Anterior cingulate cortex (tissue), 58 donors: ENCODE data around the gene KCNQ1.
"Not testable (repeated sequence)": the region's sequence is repeated elsewhere in the genome, so short reads cannot be mapped to it uniquely, and the experiment has no call there.

Source experiments
- DNase-seq, 58 donors: peaks; one replicate each; lab custom pipeline; 2025; lab: John Stamatoyannopoulos, UW

KCNQ1 gene

GRCh38 chr11:2489083-2489482 is 44.3 kb downstream of the KCNQ1 start:
- DNase-seq, result no peak

GRCh38 chr11:2497951-2498350 is 53.1 kb downstream of the KCNQ1 start:
- not testable (repeated sequence) for DNase-seq

- no peak for DNase-seq
Observed at GRCh38 chr11:2498750-2499149, 53.9 kb downstream of the KCNQ1 start.

GRCh38 chr11:2507212-2507901 is 62.5 kb downstream of the KCNQ1 start:
- DNase-seq, result no peak

- no peak for DNase-seq
Observed at GRCh38 chr11:2507945-2508749, 63.3 kb downstream of the KCNQ1 start.

GRCh38 chr11:2508793-2509192 is 64.0 kb downstream of the KCNQ1 start:
- DNase-seq, result no peak

- no peak for DNase-seq
Observed at GRCh38 chr11:2509481-2510001, 64.7 kb downstream of the KCNQ1 start.

- DNase-seq, result no peak
Observed at GRCh38 chr11:2510626-2511402, 66.0 kb downstream of the KCNQ1 start.

GRCh38 chr11:2511421-2512369 is 66.9 kb downstream of the KCNQ1 start:
- DNase-seq, result peak in 1 of 58 donors; percentile 43

GRCh38 chr11:2512431-2513407 is 67.9 kb downstream of the KCNQ1 start:
- DNase-seq, result no peak

GRCh38 chr11:2513441-2513840 is 68.6 kb downstream of the KCNQ1 start:
- DNase-seq, result no peak

- no peak for DNase-seq
Observed at GRCh38 chr11:2515401-2516275, 70.8 kb downstream of the KCNQ1 start.

GRCh38 chr11:2516276-2517015 is 71.6 kb downstream of the KCNQ1 start:
- no peak for DNase-seq

- DNase-seq, result no peak
Observed at GRCh38 chr11:2517016-2517385, 72.2 kb downstream of the KCNQ1 start.

- no peak for DNase-seq
Observed at GRCh38 chr11:2517386-2518064, 72.7 kb downstream of the KCNQ1 start.
